Measurements from ENCODE around the gene TBCK. TPM values are rescaled to one million over a fixed set of nuclear protein-coding genes. Genes with fewer than 3 reads are reported as not detected.

Gene TBCK
- total RNA-seq, 1 donor from 2014 or later: 16.3 TPM

GRCh38 chr4:106019771-106020170, 296.2 kb downstream of the TBCK start:
- Histone ChIP-seq H3K27me3 (ENCODE audit: control insufficient read depth, insufficient read depth, low read length) (no peaks in the 10 kb centered on the region), H3K36me3 (ENCODE audit: control insufficient read depth, insufficient read depth, low read length) (no peaks in the 10 kb centered on the region), H3K4me3 (ENCODE audit: low read depth, low read length) (no peak overlapping the region)
- no peak for TF ChIP-seq CTCF (IDR thresholded peaks at IDR 0.05; ENCODE audit: insufficient read depth, low read length, severe bottlenecking)
- DNase-seq (ENCODE audit: low read depth) (no peak), FAIRE-seq (no peak)

- Histone ChIP-seq H3K36me3 (ENCODE audit: control insufficient read depth, insufficient read depth, low read length) (no peaks in the 10 kb centered on the region), H3K4me3 (ENCODE audit: low read depth, low read length) (no peak overlapping the region), H3K27me3 (ENCODE audit: control insufficient read depth, insufficient read depth, low read length) (no peaks in the 10 kb centered on the region)
- TF ChIP-seq CTCF (IDR thresholded peaks at IDR 0.05; ENCODE audit: insufficient read depth, low read length, severe bottlenecking): no peak
- DNase-seq (ENCODE audit: low read depth) (no peak), FAIRE-seq (no peak)
Observed at GRCh38 chr4:106017975-106018374, 298.0 kb downstream of the TBCK start.

GRCh38 chr4:106011387-106011786, 304.6 kb downstream of the TBCK start:
- Histone ChIP-seq H3K4me3 (ENCODE audit: low read depth, low read length) (no peak overlapping the region), H3K36me3 (ENCODE audit: control insufficient read depth, insufficient read depth, low read length) (no peaks in the 10 kb centered on the region), H3K27me3 (ENCODE audit: control insufficient read depth, insufficient read depth, low read length) (no peaks in the 10 kb centered on the region)
- TF ChIP-seq CTCF (IDR thresholded peaks at IDR 0.05; ENCODE audit: insufficient read depth, low read length, severe bottlenecking): no peak
- DNase-seq (ENCODE audit: low read depth) (no peak), FAIRE-seq (no peak)

GRCh38 chr4:106010761-106011160, 305.2 kb downstream of the TBCK start:
- H3K36me3 ChIP-seq (ENCODE audit: control insufficient read depth, insufficient read depth, low read length): no peaks in the 10 kb centered on the region
- TF ChIP-seq CTCF (IDR thresholded peaks at IDR 0.05; ENCODE audit: insufficient read depth, low read length, severe bottlenecking): no peak
- no peak for DNase-seq (ENCODE audit: low read depth)
- H3K4me3 ChIP-seq (ENCODE audit: low read depth, low read length): no peak overlapping the region
- no peak for FAIRE-seq
- no peaks in the 10 kb centered on the region for H3K27me3 ChIP-seq (ENCODE audit: control insufficient read depth, insufficient read depth, low read length)

GRCh38 chr4:106002994-106003393, 313.0 kb downstream of the TBCK start:
- no peak for DNase-seq (ENCODE audit: low read depth)
- no peak overlapping the region for H3K4me3 ChIP-seq (ENCODE audit: low read depth, low read length)
- H3K36me3 ChIP-seq (ENCODE audit: control insufficient read depth, insufficient read depth, low read length): no peaks in the 10 kb centered on the region
- no peak for TF ChIP-seq CTCF (IDR thresholded peaks at IDR 0.05; ENCODE audit: insufficient read depth, low read length, severe bottlenecking)
- H3K27me3 ChIP-seq (ENCODE audit: control insufficient read depth, insufficient read depth, low read length): no peaks in the 10 kb centered on the region
- no peak for FAIRE-seq

Measured in bronchial epithelial cell (primary cell).